Fibroblast of pulmonary artery (primary cell): Measurements from ENCODE around the gene MSMO1.

Experiments
- DNase-seq: peaks from one replicate; pipeline ENCODE4 v3.0.0-alpha.2; 2010; ENCODE audit warnings: low read depth
- H3K4me3 ChIP-seq: replicated peaks from 2 replicates; pipeline ENCODE4 v1.5.1; 2011; ENCODE audit warnings: low read depth, mild to moderate bottlenecking, control low read depth, low read length, moderate library complexity
- CTCF ChIP-seq: IDR thresholded peaks from 2 replicates; pipeline ENCODE4 v1.5.1; 2011; ENCODE audit warnings: mild to moderate bottlenecking, control low read depth, low read length, inconsistent platforms; ENCODE audit errors: missing control alignments

MSMO1 gene

GRCh38 chr4:165382640-165383039 is 55.2 kb downstream of the MSMO1 start:
- TF ChIP-seq CTCF, result no peak

GRCh38 chr4:165383591-165384073 is 56.2 kb downstream of the MSMO1 start:
- DNase-seq, result no peak
- no peak for TF ChIP-seq CTCF
- no peak overlapping the region for H3K4me3 ChIP-seq

More at GRCh38 chr4:165382640-165383039, 55.2 kb downstream of the MSMO1 start:
- H3K4me3 ChIP-seq, result no peak overlapping the region
- DNase-seq, result no peak

- DNase-seq, result no peak
- H3K4me3 ChIP-seq, result no peak overlapping the region
- no peak for TF ChIP-seq CTCF
Observed at GRCh38 chr4:165384186-165384585, 56.7 kb downstream of the MSMO1 start.

- DNase-seq, result peak; percentile 51
- no peak overlapping the region for H3K4me3 ChIP-seq
- no peak for TF ChIP-seq CTCF
Observed at GRCh38 chr4:165384598-165384997, 57.1 kb downstream of the MSMO1 start.

GRCh38 chr4:165385126-165385525 is 57.7 kb downstream of the MSMO1 start:
- TF ChIP-seq CTCF, result no peak
- no peak overlapping the region for H3K4me3 ChIP-seq
- no peak for DNase-seq

GRCh38 chr4:165386328-165386727 is 58.9 kb downstream of the MSMO1 start:
- no peak overlapping the region for H3K4me3 ChIP-seq
- DNase-seq, result no peak
- no peak for TF ChIP-seq CTCF

GRCh38 chr4:165388756-165389155 is 61.3 kb downstream of the MSMO1 start:
- TF ChIP-seq CTCF, result no peak
- H3K4me3 ChIP-seq, result no peak overlapping the region
- no peak for DNase-seq
